Astrocyte (in vitro differentiated cells and primary cell): Measurements from ENCODE around the gene BCL2L1.

Experiments used
- EZH2 ChIP-seq: IDR thresholded peaks from 2 replicates; pipeline ENCODE4 v1.6.1; 2012; ENCODE audit warnings: mild to moderate bottlenecking, low read length, inconsistent platforms; ENCODE audit not compliant: insufficient read depth
- TF ChIP-seq, protein P1 (sequence below): IDR thresholded peaks from 2 replicates; pipeline ENCODE4 v1.5.1; 2011; ENCODE audit warnings: low read depth, mild to moderate bottlenecking, inconsistent platforms, low read length, moderate library complexity; ENCODE audit not compliant: insufficient read depth

GRCh38 chr20:31666258-31667042, 56.2 kb downstream of the BCL2L1 start:
- TF ChIP-seq, protein P1, sequence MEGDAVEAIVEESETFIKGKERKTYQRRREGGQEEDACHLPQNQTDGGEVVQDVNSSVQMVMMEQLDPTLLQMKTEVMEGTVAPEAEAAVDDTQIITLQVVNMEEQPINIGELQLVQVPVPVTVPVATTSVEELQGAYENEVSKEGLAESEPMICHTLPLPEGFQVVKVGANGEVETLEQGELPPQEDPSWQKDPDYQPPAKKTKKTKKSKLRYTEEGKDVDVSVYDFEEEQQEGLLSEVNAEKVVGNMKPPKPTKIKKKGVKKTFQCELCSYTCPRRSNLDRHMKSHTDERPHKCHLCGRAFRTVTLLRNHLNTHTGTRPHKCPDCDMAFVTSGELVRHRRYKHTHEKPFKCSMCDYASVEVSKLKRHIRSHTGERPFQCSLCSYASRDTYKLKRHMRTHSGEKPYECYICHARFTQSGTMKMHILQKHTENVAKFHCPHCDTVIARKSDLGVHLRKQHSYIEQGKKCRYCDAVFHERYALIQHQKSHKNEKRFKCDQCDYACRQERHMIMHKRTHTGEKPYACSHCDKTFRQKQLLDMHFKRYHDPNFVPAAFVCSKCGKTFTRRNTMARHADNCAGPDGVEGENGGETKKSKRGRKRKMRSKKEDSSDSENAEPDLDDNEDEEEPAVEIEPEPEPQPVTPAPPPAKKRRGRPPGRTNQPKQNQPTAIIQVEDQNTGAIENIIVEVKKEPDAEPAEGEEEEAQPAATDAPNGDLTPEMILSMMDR: no peak
- TF ChIP-seq EZH2: no peak
